HCT116 (cell line): ENCODE data around the gene CDH4. TPM values are rescaled to one million over a fixed set of nuclear protein-coding genes. Genes with fewer than 3 reads are reported as not detected.

Experiments
- ATAC-seq: fragments of 200-7000 bp; cut with Tn5 transposase; 2 replicates; pipeline ENCODE4 v1.9.1; 2020; ENCODE audit warnings: mild to moderate bottlenecking, moderate library complexity
- BruUV-seq: library from RNA; stranded (reverse); fragments of 400-500 nt; replicated peaks from 2 replicates; lab custom pipeline; 2021; lab: Mats Ljungman, UMichigan
- CTCF ChIA-PET: fragments of 300-600 bp; sonication (Branson Sonifier 250); formaldehyde crosslinking; loops from one replicate; lab custom pipeline; 2021; ENCODE audit warnings: antibody characterized with exemption; lab: Charles Lee
- POLR2A ChIA-PET: fragments of 300-600, 350-600 bp; sonication (Branson Sonifier 250); formaldehyde crosslinking; loops from one replicate; lab custom pipeline; 2021; ENCODE audit warnings: antibody characterized with exemption; lab: Charles Lee
- RAD21 ChIA-PET, 2 experiments: fragments of 300-600 bp; sonication (Branson Sonifier 250); formaldehyde crosslinking; loops; one replicate each; lab custom pipeline; 2023; ENCODE audit warnings: low total read pairs in 2 of 2; ENCODE audit not compliant: uncharacterized antibody in 2 of 2, unreplicated experiment in 2 of 2, low non-redundant PET in 1 of 2; lab: Charles Lee
- DNase-seq: peaks from one replicate; pipeline ENCODE4 v3.0.0-alpha.2; 2010; ENCODE audit warnings: low read depth, low spot score
- H2AFZ ChIP-seq: fragments of 200-600 bp; shearing (Covaris generic), sonication (generic); 2 replicates; pipeline ENCODE4 v1.6.1; 2017; ENCODE audit warnings: low read depth, mixed run types, mixed read lengths, antibody characterized with exemption, low read length; ENCODE audit not compliant: poor library complexity, severe bottlenecking
- H3K27ac ChIP-seq: 2 replicates; pipeline ENCODE4 v1.5.1; 2012; ENCODE audit warnings: low read depth, low read length
- H3K27me3 ChIP-seq: fragments of 200-600 bp; sonication (generic); 2 replicates; pipeline ENCODE4 v1.6.1; 2016; ENCODE audit warnings: mixed run types, low read length, mixed read lengths; ENCODE audit not compliant: insufficient read depth
- H3K36me3 ChIP-seq, 2 experiments: fragments of 200-500 bp in 1 of 2; fragments of 200-600 bp in 1 of 2; sonication (Bioruptor generic) in 1 of 2; sonication (generic) in 1 of 2; 2 replicates each; pipeline versions ENCODE4 v1.5.1 to v1.6.1; 2014 to 2016; ENCODE audit warnings: low read length in 2 of 2, inconsistent platforms in 1 of 2, mixed read lengths in 1 of 2, mixed run types in 1 of 2; ENCODE audit not compliant: insufficient read depth in 2 of 2, control insufficient read depth in 1 of 2
- H3K4me1 ChIP-seq, 2 experiments: fragments of 200-600 bp in 1 of 2; sonication (generic) in 1 of 2; 2 replicates each; pipeline versions ENCODE4 v1.5.1 to v1.6.1; 2012 to 2017; ENCODE audit warnings: low read length in 2 of 2, inconsistent platforms in 1 of 2, mild to moderate bottlenecking in 1 of 2, mixed read lengths in 1 of 2, mixed run types in 1 of 2, moderate library complexity in 1 of 2; ENCODE audit not compliant: insufficient read depth in 2 of 2, control insufficient read depth in 1 of 2
- H3K4me2 ChIP-seq: fragments of 200-600 bp; sonication (generic); 2 replicates; pipeline ENCODE4 v1.6.1; 2017; ENCODE audit warnings: mixed run types, low read length, mixed read lengths
- H3K4me3 ChIP-seq, 2 experiments: fragments of 200-600 bp in 1 of 2; sonication (generic) in 1 of 2; replicated peaks in 1 of 2; 2 replicates each; pipeline ENCODE4 v1.5.1; 2011 to 2016; ENCODE audit warnings: low read length in 2 of 2, control low read depth in 1 of 2, low read depth in 1 of 2, mild to moderate bottlenecking in 1 of 2, mixed read lengths in 1 of 2, mixed run types in 1 of 2
- H3K79me2 ChIP-seq: fragments of 200-600 bp; sonication (generic); 2 replicates; pipeline ENCODE4 v1.6.1; 2017; ENCODE audit warnings: mild to moderate bottlenecking, mixed run types, low read length, moderate library complexity, mixed read lengths; ENCODE audit not compliant: insufficient read depth
- H3K9ac ChIP-seq: fragments of 200-600 bp; sonication (generic); 2 replicates; pipeline ENCODE4 v1.6.1; 2016; ENCODE audit warnings: low read length, mixed read lengths
- H3K9me2 ChIP-seq: fragments of 200-600 bp; sonication (generic), shearing (Covaris generic); 2 replicates; pipeline ENCODE4 v1.6.1; 2017; ENCODE audit warnings: mixed run types, mild to moderate bottlenecking, moderate library complexity; ENCODE audit not compliant: insufficient read depth
- H3K9me3 ChIP-seq, 2 experiments: fragments of 200-500 bp in 1 of 2; fragments of 200-600 bp in 1 of 2; sonication (Bioruptor generic) in 1 of 2; sonication (generic) in 1 of 2; 2 replicates each; pipeline ENCODE4 v1.6.1; 2014 to 2017; ENCODE audit warnings: low read length in 2 of 2, mixed read lengths in 2 of 2, inconsistent platforms in 1 of 2, low read depth in 1 of 2, mild to moderate bottlenecking in 1 of 2, mixed run types in 1 of 2, moderate library complexity in 1 of 2; ENCODE audit not compliant: control insufficient read depth in 1 of 2, insufficient read depth in 1 of 2
- H4K20me1 ChIP-seq: fragments of 200-600 bp; sonication (generic), shearing (Covaris generic); 2 replicates; pipeline ENCODE4 v1.6.1; 2017; ENCODE audit warnings: mixed run types, mild to moderate bottlenecking, moderate library complexity; ENCODE audit not compliant: insufficient read depth
- CBX3 ChIP-seq: IDR thresholded peaks from 2 replicates; pipeline ENCODE4 v1.6.1; 2012; ENCODE audit warnings: low read depth
- CEBPB ChIP-seq: IDR thresholded peaks from 2 replicates; pipeline ENCODE4 v1.6.1; 2012; ENCODE audit warnings: low read depth
- EGR1 ChIP-seq: IDR thresholded peaks from 2 replicates; pipeline ENCODE4 v1.6.1; 2012; ENCODE audit warnings: low read depth
- ELF1 ChIP-seq: IDR thresholded peaks from 2 replicates; pipeline ENCODE4 v1.6.1; 2012; ENCODE audit warnings: low read depth, borderline replicate concordance
- EZH2 ChIP-seq: fragments of 200-600 bp; sonication (generic); IDR thresholded peaks from 2 replicates; pipeline ENCODE4 v1.6.1; 2017; ENCODE audit warnings: antibody characterized with exemption, mixed run types
- EZH2phosphoT487 ChIP-seq: fragments of 200-600 bp; IDR thresholded peaks from 2 replicates; pipeline ENCODE4 v1.6.1; 2018; ENCODE audit warnings: antibody characterized with exemption, borderline replicate concordance
- FOSL1 ChIP-seq: IDR thresholded peaks from 2 replicates; pipeline ENCODE4 v1.6.1; 2012; ENCODE audit warnings: low read depth
- MAX ChIP-seq: IDR thresholded peaks from 2 replicates; pipeline ENCODE4 v1.6.1; 2012
- POLR2A ChIP-seq: IDR thresholded peaks from 2 replicates; pipeline ENCODE4 v1.7.0; 2011; ENCODE audit warnings: borderline replicate concordance; ENCODE audit not compliant: insufficient read depth, insufficient read length; ENCODE audit errors: extremely low read depth
- POLR2AphosphoS5 ChIP-seq: IDR thresholded peaks from 2 replicates; pipeline ENCODE4 v1.6.1; 2011; ENCODE audit warnings: mild to moderate bottlenecking, low read depth, low read length, moderate library complexity
- RAD21 ChIP-seq: IDR thresholded peaks from 2 replicates; pipeline ENCODE4 v1.6.1; 2012; ENCODE audit warnings: low read depth, mild to moderate bottlenecking
- SP1 ChIP-seq: IDR thresholded peaks from 2 replicates; pipeline ENCODE4 v1.6.1; 2012; ENCODE audit warnings: low read depth
- SRF ChIP-seq: IDR thresholded peaks from 2 replicates; pipeline ENCODE4 v1.6.1; 2012; ENCODE audit warnings: low read depth
- TCF7L2 ChIP-seq: IDR thresholded peaks from 2 replicates; pipeline ENCODE4 v1.7.0; 2011; ENCODE audit warnings: borderline replicate concordance, inconsistent platforms; ENCODE audit not compliant: insufficient read depth, insufficient read length; ENCODE audit errors: extremely low read depth
- ZFX ChIP-seq: fragments of 450-650 bp; IDR thresholded peaks from 2 replicates; pipeline ENCODE4 v1.6.1; 2017
- ZNF274 ChIP-seq: fragments of 200-500 bp; sonication (Bioruptor generic); IDR thresholded peaks from 2 replicates; pipeline ENCODE4 v1.6.1; 2014; ENCODE audit warnings: mild to moderate bottlenecking, low read depth, low read length, inconsistent platforms
- intact Hi-C: fragments of 100-400 bp; cut with micrococcal nuclease; formaldehyde crosslinking; loops from 2 replicates; pipeline ENCODE4 v1.10.0; 2022
- total RNA-seq: library from RNA; stranded (reverse); gene quantifications from one replicate; pipeline ENCODE4 v1.2.1, GENCODE V29; 2021; ENCODE audit not compliant: unreplicated experiment
- TF ChIP-seq, protein P1 (sequence below): IDR thresholded peaks from 2 replicates; pipeline ENCODE4 v1.6.1; 2012
- TF ChIP-seq, protein P2 (sequence below): IDR thresholded peaks from 2 replicates; pipeline ENCODE4 v1.6.1; 2012; ENCODE audit warnings: low read depth

Gene CDH4
- total RNA-seq, 1 experiment from 2014 or later, result not detected

GRCh38 chr20:61263938-61264337 lies 11.9 kb downstream of the CDH4 start:
- H3K9me3 ChIP-seq, result peaks cover 0 to 10% of the 10 kb centered on the region in 2 experiments; a peak in 2 of 4 replicates
- ATAC-seq (no peak), DNase-seq (no peak)
- BruUV-seq, result no TSS peak
- TF ChIP-seq EZH2phosphoT487, result no peak
- TF ChIP-seq EZH2, result no peak
- no peak for TF ChIP-seq RAD21
- no peak for TF ChIP-seq POLR2A
- TF ChIP-seq EGR1, result no peak
- no peak for TF ChIP-seq TCF7L2
- TF ChIP-seq SRF, result no peak
- TF ChIP-seq, protein P1, sequence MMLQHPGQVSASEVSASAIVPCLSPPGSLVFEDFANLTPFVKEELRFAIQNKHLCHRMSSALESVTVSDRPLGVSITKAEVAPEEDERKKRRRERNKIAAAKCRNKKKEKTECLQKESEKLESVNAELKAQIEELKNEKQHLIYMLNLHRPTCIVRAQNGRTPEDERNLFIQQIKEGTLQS, result no peak
- TF ChIP-seq CBX3, result no peak
- no peak for TF ChIP-seq MAX
- TF ChIP-seq POLR2AphosphoS5, result no peak
- TF ChIP-seq ELF1, result no peak
- no peak for TF ChIP-seq FOSL1
- no peak for TF ChIP-seq ZFX
- no peak for TF ChIP-seq CEBPB
- TF ChIP-seq SP1, result no peak
- TF ChIP-seq, protein P2, sequence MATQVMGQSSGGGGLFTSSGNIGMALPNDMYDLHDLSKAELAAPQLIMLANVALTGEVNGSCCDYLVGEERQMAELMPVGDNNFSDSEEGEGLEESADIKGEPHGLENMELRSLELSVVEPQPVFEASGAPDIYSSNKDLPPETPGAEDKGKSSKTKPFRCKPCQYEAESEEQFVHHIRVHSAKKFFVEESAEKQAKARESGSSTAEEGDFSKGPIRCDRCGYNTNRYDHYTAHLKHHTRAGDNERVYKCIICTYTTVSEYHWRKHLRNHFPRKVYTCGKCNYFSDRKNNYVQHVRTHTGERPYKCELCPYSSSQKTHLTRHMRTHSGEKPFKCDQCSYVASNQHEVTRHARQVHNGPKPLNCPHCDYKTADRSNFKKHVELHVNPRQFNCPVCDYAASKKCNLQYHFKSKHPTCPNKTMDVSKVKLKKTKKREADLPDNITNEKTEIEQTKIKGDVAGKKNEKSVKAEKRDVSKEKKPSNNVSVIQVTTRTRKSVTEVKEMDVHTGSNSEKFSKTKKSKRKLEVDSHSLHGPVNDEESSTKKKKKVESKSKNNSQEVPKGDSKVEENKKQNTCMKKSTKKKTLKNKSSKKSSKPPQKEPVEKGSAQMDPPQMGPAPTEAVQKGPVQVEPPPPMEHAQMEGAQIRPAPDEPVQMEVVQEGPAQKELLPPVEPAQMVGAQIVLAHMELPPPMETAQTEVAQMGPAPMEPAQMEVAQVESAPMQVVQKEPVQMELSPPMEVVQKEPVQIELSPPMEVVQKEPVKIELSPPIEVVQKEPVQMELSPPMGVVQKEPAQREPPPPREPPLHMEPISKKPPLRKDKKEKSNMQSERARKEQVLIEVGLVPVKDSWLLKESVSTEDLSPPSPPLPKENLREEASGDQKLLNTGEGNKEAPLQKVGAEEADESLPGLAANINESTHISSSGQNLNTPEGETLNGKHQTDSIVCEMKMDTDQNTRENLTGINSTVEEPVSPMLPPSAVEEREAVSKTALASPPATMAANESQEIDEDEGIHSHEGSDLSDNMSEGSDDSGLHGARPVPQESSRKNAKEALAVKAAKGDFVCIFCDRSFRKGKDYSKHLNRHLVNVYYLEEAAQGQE, result no peak
- TF ChIP-seq ZNF274, result no peak
- ChIA-PET CTCF (no interaction called here), POLR2A (no interaction called here), RAD21 (no interaction called here)
- H3K4me2 ChIP-seq, result no peak overlapping the region
- no peak overlapping the region for H3K27ac ChIP-seq
- no peak overlapping the region for H3K4me3 ChIP-seq
- intact Hi-C loops, result no loop called here
- no peaks in the 10 kb centered on the region for H4K20me1 ChIP-seq
- H3K9me2 ChIP-seq, result no peaks in the 10 kb centered on the region
- H3K36me3 ChIP-seq, result no peaks in the 10 kb centered on the region
- no peaks in the 10 kb centered on the region for H3K27me3 ChIP-seq
- H3K4me1 ChIP-seq, result no peaks in the 10 kb centered on the region
- no peak overlapping the region for H2AFZ ChIP-seq
- no peaks in the 10 kb centered on the region for H3K79me2 ChIP-seq
- no peak overlapping the region for H3K9ac ChIP-seq
